CD4-positive, alpha-beta T cell treated with Interleukin-15 for 1 hour (primary cell): ENCODE measurements around the gene TIMM8B.
A peak's percentile ranks its signal among the peaks of the same experiment; 100 is the strongest.
"Not testable (repeated sequence)": the region's sequence is repeated elsewhere in the genome, so short reads cannot be mapped to it uniquely, and the experiment has no call there.

ENCODE experiments used
- DNase-seq: peaks from one replicate; pipeline ENCODE4 v3.0.0-alpha.2; 2020

TIMM8B gene

DNA sequence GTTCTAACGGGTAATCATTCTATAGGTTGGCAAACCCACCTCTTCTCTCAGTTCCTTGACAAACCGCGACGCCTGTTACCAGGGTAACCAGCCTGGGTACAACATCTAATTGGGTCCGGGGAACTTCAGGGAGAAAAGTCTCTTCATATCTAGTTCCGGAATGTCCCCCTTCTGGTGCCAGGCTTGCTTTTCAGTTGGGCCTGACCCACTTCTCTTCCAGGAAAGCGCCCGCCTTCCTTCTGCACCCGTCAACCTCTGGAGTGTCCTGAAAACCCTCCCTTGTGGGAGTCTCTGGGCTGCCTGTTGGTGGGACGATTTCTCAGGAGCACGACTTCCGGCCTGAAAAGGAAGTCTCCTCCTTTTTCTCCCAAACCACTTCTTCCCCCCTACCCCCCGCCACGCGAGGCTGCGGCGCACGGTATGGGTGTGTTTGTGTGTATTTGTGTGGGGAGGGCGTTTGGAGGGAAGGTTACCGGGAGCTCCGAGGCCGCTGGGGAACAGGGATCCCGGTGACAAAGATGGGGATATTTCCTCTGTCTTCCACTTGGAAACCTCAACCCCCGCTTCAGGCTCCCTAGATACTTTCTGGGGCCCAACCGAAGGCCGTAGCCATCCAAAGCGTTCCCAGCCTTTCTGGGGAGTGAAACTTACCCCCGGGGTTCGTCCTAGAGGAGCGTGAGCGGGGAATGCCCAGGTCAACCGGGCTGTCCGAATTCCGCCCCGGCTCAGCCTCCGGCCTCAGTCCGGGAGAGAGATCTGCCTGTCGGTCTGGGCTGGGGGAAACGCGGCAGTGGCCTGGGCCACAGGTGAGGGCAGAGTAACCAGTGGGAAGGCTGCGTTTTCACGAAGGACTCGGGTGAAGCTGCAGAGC, 12.4 kb downstream of the TIMM8B start, which contains the start of the genes NKAPD1 and PIH1D2:
Gene NKAPD1, plus strand, starts transcription at position 359 of the 871 bp plus-strand sequence. CDS start 1,276 bp downstream, outside the sequence.
Gene PIH1D2, minus strand, starts transcription at position 77 of the 871 bp plus-strand sequence. CDS start 843 bp downstream, outside the sequence.
- DNase-seq, result peak; percentile 79

GRCh38 chr11:112062923-112063322, 23.6 kb downstream of the TIMM8B start:
- no peak for DNase-seq

DNA sequence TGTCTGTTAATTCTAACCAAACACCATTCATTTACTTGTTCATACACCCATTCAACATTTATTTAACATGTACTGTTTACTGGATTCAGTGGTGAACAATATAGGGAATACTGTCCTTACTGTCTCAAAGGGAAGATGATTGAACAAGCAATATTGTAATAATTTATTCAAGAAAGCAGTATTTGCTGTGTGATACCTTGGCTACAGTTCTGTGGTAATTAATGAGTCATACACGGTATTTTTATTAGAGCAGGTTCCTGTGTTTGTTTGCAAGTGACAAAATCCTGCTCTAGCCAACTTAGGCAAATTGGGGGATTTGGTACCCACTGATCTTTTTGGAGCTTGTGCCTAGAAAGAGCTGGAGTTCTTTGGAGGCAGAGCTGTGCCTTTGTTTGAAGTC, 28.5 kb downstream of the TIMM8B start:
- no peak for DNase-seq

GRCh38 chr11:112057170-112057569, 29.4 kb downstream of the TIMM8B start:
- DNase-seq, result no peak

GRCh38 chr11:112051768-112052167, 34.8 kb downstream of the TIMM8B start:
- DNase-seq, result no peak

GRCh38 chr11:112050721-112051120, 35.8 kb downstream of the TIMM8B start:
- DNase-seq, result no peak

DNA sequence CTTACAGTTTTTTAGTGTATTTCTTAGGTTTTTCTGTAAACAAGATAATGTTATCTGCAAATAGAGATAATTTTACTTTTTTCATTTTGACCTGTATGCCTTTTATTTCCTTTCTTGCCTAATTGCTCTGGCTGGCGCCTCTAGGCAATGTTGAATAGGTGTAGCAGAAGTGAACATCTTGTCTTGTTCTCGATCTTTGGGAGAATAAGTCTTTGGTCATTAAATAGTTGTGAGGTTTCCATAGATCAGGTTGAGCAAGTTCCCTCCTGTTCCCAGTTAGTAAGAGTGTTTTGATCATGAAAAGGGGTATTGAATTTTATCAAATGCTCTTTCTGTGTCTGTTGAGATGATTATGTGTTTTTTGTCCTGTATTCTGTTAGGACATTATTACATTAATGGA, 36.8 kb downstream of the TIMM8B start:
- no peak for DNase-seq

GRCh38 chr11:112048256-112048655, 38.3 kb downstream of the TIMM8B start:
- DNase-seq, result not testable (repeated sequence)

DNA sequence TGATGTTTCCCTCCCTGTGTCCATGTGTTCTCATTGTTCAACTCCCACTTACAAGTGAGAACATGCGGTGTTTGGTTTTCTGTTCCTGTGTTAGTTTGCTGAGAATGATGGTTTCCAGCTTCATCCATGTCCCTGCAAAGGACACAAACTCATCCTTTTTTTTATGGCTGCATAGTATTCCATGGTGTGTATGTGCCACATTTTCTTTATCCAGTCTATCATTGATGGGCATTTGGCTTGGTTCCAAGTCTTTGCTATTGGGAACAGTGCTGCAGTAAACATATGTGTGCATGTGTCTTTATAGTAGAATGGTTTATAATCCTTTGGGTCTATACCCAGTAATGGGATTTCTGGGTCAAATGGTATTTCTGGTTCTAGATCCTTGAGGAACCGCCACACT, 39.9 kb downstream of the TIMM8B start:
- DNase-seq, result not testable (repeated sequence)

GRCh38 chr11:112044961-112045360, 41.6 kb downstream of the TIMM8B start:
- DNase-seq, result no peak

DNA sequence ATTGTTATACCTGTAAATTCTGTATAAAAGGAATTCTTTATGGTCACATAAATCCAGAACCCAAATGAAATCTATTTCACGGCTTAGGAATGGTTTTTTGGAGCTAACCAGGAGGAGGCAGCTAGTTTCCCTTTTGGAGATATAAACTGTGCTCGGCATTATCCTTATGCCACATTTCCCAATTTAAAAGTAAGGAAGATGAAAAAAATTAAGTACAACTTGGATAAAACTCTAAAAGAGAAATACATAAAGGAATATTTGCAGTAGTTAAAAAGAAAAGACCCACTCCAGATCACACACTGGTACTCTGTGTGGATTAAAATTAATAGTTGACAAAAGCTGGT, 43.6 kb downstream of the TIMM8B start:
- DNase-seq, result no peak

DNA sequence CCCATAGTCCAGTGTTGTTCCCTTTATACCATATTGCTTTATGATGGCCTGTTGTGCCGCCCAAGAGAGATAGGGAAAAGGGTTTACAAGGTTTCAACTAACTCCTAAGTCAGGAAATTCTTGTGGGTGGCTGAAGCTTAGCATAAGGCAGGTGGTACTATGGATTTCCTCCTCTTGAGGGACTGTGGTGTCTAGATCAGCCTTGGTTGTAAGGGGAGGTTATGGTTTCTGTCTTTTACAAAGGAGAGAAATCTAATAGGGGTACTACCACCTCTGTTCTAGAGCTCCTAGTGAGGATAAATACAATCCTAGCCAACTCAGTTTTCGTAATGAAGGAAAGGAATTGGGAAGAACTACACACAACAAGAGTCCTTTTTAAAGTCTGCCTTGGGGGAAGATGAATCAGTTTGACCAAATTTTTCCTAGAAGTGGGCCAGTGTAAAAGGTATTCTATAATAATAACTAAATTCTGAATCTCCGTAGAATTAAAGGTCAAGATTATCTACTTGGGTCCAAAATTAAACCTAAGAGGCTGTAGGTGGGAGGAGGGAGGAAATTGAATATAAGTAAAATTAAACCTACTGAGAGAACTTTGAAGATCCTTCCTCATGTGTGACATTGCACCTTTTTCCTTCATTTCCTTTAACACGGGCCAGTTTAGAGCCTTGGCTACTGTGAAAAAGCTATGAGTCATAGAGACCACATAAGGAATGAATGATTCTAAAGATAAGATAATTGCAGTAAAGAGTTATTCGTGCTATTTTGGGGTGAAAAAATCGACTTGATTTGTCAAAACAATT, 44.2 kb downstream of the TIMM8B start:
- no peak for DNase-seq

DNA sequence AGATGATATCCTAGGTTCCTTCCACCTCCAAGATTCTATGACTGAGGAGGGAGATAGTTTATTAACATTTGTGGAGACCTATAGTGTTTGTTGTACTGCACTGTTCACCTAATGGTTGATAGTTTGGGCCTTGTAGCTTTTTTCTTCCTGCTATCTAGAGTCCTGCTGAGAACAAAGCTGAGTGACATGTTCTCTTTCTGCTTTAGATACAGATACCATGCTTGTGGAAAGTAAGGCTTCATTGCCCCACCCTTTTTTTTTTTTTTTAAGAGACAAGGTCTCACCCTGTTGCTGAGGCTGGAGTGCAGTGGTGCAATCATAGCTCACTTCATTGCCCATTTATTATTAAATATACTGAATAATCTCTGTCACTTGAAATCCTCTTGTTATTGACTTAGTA, 49.0 kb downstream of the TIMM8B start:
- DNase-seq, result no peak
